ENCODE measurements around the gene WRAP73.

WRAP73 gene

DNA sequence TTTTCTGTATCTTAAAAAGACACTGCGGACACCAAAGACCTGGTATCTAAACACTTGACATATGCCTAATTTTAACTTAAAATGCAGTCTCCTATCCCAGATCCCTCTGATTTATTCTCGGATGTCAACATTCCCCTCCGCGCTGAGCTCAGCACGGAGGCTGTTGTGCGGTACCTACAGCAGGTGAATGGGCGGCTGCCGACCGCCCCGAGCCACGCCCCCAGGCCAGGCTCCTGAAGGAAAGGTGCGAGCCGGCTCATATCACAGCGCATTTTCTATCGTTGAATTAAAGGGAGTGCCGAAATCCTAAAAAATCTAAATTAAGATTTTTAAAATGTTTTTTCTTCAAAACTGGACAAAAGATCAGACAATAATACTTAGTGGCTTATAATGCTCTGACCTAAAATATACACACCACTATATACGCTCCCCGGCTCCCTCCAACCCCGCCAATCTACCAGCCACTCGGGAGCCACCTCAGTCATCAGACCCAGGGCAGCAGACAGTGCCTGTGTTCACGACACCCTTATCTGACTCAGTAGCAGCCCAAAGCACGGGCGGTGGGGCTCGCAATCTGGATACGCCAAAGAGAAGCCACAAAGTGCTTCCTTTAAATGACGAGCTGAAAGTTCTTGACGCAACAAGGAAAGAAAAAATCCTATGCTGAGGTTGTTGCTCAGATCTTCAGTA lies 4.1 kb downstream of the WRAP73 start:
- DNase-seq (ENCODE audit: low read depth): no peak
- no peak overlapping the region for H3K4me3 ChIP-seq (ENCODE audit: low read depth, low read length)
- TF ChIP-seq, protein P1, sequence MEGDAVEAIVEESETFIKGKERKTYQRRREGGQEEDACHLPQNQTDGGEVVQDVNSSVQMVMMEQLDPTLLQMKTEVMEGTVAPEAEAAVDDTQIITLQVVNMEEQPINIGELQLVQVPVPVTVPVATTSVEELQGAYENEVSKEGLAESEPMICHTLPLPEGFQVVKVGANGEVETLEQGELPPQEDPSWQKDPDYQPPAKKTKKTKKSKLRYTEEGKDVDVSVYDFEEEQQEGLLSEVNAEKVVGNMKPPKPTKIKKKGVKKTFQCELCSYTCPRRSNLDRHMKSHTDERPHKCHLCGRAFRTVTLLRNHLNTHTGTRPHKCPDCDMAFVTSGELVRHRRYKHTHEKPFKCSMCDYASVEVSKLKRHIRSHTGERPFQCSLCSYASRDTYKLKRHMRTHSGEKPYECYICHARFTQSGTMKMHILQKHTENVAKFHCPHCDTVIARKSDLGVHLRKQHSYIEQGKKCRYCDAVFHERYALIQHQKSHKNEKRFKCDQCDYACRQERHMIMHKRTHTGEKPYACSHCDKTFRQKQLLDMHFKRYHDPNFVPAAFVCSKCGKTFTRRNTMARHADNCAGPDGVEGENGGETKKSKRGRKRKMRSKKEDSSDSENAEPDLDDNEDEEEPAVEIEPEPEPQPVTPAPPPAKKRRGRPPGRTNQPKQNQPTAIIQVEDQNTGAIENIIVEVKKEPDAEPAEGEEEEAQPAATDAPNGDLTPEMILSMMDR (IDR thresholded peaks at IDR 0.05; ENCODE audit: control insufficient read depth, extremely low read depth, insufficient read depth): no peak

DNA sequence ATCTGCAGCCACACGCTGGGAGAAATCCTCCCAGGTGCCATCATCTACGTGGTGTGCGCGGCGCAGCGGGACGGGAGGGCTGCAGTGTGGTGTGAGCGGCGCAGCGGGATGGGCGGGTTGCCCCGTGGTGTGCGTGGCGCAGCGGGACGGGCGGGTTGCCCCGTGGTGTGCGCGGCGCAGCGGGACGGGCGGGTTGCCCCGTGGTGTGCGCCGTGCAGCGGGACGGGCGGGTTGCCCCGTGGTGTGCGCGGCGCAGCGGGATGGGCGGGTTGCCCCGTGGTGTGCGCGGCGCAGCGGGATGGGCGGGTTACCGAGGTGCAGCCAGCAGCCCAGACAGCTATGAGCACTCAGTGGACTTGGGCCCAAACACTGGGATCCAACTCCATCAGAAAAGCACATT lies 4.7 kb downstream of the WRAP73 start:
- DNase-seq (ENCODE audit: low read depth): no peak
- TF ChIP-seq, protein P1 (IDR thresholded peaks at IDR 0.05; ENCODE audit: control insufficient read depth, extremely low read depth, insufficient read depth): no peak
- no peak overlapping the region for H3K4me3 ChIP-seq (ENCODE audit: low read depth, low read length)

DNA sequence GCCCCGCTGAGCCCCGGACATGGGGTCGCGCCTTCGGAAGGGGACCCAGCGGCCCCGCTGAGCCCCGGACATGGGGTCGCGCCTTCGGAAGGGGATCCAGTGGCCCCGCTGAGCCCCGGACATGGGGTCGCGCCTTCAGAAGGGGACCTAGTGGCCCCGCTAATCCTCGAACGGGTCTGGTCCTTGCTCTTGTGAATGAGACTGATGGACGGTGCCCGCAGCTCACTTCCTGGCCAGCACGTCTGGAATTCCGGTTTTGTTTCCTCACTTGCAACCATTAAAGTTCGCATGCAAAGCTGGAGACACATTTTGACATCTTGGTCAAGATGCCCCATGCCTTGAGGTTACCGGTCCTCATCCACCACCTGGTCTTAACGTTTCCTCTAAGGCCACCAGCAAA lies 5.6 kb downstream of the WRAP73 start:
- no peak overlapping the region for H3K4me3 ChIP-seq (ENCODE audit: low read depth, low read length)
- no peak for DNase-seq (ENCODE audit: low read depth)
- TF ChIP-seq, protein P1 (IDR thresholded peaks at IDR 0.05; ENCODE audit: control insufficient read depth, extremely low read depth, insufficient read depth): no peak

DNA sequence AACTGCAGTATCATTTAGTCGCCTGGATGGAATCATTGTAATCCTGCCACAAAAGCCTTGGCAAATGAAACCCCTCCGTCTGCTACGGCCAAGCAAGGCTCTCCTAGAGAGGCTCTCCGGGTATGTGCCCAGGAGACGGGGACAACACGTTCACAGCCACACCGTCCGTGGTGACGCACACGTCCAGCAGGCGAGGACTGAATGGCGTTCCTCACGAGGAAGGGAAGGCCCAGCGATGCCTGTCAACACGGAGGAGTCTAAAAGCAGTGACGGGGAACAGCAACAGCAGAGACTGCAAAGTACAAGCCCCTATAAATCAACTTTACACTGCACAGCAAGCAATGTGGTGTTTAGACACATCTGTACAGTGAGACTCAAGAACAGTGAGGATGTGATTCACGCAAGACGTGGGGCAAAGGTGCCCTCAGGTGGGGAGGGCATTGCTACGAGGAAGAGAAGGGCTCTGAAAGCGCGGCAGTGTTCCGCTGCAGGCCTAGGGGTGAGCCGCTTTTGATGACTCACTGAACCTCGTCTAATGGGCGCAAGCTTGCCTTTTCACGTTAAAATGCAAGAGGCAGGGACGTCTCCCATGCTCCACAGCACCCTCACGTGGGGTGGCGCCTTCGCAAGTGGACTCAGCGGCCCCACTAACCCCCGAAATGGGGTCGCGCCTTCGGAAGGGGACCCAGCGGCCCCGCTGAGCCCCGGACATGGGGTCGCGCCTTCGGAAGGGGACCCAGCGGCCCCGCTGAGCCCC lies 6.8 kb downstream of the WRAP73 start:
- DNase-seq (ENCODE audit: low read depth): no peak
- no peak overlapping the region for H3K4me3 ChIP-seq (ENCODE audit: low read depth, low read length)
- TF ChIP-seq, protein P1 (IDR thresholded peaks at IDR 0.05; ENCODE audit: control insufficient read depth, extremely low read depth, insufficient read depth): no peak

DNA sequence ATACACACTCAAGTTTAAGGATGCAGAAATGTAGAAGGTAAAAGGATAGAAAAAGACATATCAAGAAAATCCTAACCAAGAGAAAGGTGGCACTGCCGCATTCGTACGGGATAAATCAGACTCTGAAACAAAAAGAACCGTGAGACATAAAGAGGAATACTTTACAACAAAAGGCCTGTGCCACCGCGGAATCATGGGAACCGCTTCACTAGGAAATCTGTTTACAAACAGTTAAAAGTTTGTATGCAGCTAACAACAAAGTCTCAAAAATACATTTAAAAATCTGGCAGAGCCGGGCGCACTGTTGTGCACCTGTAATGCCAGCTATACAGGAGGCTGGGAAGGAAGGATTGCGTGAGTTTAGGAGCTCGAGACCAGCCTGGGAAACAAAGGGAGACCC lies 8.1 kb downstream of the WRAP73 start:
- no peak for DNase-seq (ENCODE audit: low read depth)

DNA sequence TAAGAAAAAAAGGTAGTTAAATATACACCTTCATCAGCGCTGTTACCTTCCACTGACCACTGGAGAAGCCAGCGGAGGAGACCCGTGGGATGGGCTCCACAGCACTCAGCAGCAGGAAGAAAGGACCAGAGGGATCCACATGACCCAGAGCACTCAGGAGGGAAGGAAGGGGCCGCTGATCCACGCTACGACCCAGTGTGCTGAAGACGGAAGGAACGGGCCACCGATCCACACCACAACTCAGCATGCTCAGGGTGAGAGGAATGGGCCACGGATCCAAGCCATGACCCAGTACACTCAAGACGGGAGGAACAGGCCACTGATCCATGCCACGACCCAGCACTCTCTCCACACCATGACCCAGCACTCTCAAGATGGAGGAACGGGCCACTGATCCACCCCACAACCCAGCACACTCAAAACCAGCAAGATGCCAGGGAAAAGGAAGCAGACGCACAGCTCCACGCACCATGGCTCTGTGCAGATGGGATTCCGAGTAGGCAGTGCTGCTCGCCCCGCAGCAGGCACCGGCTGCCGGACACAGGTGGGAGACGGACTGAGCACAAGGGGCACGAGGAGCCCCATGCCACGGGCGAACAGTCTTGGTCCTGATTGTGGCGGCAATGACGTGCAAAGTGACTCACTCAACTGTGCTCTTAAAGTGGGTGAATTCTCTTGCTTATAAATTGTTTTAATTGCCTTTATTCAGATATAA lies 8.7 kb downstream of the WRAP73 start:
- TF ChIP-seq, protein P1 (IDR thresholded peaks at IDR 0.05; ENCODE audit: control insufficient read depth, extremely low read depth, insufficient read depth): no peak
- DNase-seq (ENCODE audit: low read depth): no peak
- no peak overlapping the region for H3K4me3 ChIP-seq (ENCODE audit: low read depth, low read length)

More for the DNA sequence above, 8.1 kb downstream of the WRAP73 start:
- no peak overlapping the region for H3K4me3 ChIP-seq (ENCODE audit: low read depth, low read length)
- TF ChIP-seq, protein P1 (IDR thresholded peaks at IDR 0.05; ENCODE audit: control insufficient read depth, extremely low read depth, insufficient read depth): no peak

Measured in LNCaP clone FGC (cell line).